Endothelial cell (in vitro differentiated cells): Measurements from ENCODE around the gene CCDC195. TPM values are rescaled to one million over a fixed set of nuclear protein-coding genes. Genes with fewer than 3 reads are reported as not detected.

ENCODE experiments used
- DNase-seq: peaks from one replicate; pipeline ENCODE4 v3.0.0; 2021; ENCODE audit warnings: low spot score
- H3K27ac Mint-ChIP-seq: one replicate; pipeline ENCODE4 v1.8.0; 2021; ENCODE audit warnings: mixed read lengths, inconsistent platforms; ENCODE audit not compliant: unreplicated experiment
- H3K27me3 Mint-ChIP-seq: one replicate; pipeline ENCODE4 v1.8.0; 2021; ENCODE audit warnings: mild to moderate bottlenecking, moderate library complexity, mixed read lengths, inconsistent platforms; ENCODE audit not compliant: unreplicated experiment
- H3K36me3 Mint-ChIP-seq: one replicate; pipeline ENCODE4 v1.8.0; 2021; ENCODE audit warnings: mild to moderate bottlenecking, low read depth, mixed read lengths, inconsistent platforms; ENCODE audit not compliant: unreplicated experiment
- H3K4me1 Mint-ChIP-seq: one replicate; pipeline ENCODE4 v1.8.0; 2021; ENCODE audit warnings: mild to moderate bottlenecking, mixed read lengths, inconsistent platforms; ENCODE audit not compliant: unreplicated experiment
- H3K4me3 Mint-ChIP-seq: one replicate; pipeline ENCODE4 v1.8.0; 2021; ENCODE audit warnings: mild to moderate bottlenecking, mixed read lengths, inconsistent platforms; ENCODE audit not compliant: unreplicated experiment
- H3K9me3 Mint-ChIP-seq: one replicate; pipeline ENCODE4 v1.8.0; 2021; ENCODE audit warnings: mixed read lengths, inconsistent platforms; ENCODE audit not compliant: unreplicated experiment
- total RNA-seq: library from RNA; stranded (reverse); fragmentation: NEBNext Ultra II Directional; extraction: Animal tissue kit (Norgen Biotek cat#: 25700); gene quantifications from one replicate; pipeline ENCODE4 v1.2.1, GENCODE V29; 2021; ENCODE audit not compliant: unreplicated experiment
- TF ChIP-seq, protein P1 (sequence below): fragments of 200-600 bp; sonication (generic); IDR thresholded peaks from one replicate; pipeline ENCODE4 v1.5.0; 2021; ENCODE audit warnings: antibody characterized with exemption; ENCODE audit not compliant: unreplicated experiment

Gene CCDC195
- total RNA-seq, 1 donor from 2014 or later: not detected

DNA sequence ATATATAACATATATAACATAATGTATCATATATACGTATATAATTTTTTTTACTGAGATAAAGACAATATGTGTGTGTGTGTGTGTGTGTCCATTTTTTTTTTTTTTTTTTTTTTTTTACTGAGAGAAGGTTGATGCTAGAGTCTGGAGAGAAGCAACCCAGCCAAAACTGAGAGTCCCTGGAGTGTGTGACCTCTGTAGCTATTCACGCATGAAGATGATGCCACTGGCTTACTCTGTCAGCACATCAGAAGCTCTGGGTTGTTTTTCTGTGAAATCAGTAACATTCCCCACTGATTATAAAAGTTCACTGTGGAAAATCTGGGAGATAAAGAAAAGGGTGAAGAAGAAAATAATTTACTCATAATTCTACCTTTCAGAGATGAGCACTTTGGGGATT is 27.2 kb downstream of the CCDC195 start:
- no peak overlapping the region for H3K27ac Mint-ChIP-seq
- no peak for DNase-seq
- no peaks in the 10 kb centered on the region for H3K36me3 Mint-ChIP-seq
- no peaks in the 10 kb centered on the region for H3K9me3 Mint-ChIP-seq
- H3K27me3 Mint-ChIP-seq: peaks cover 3% of the 10 kb centered on the region
- TF ChIP-seq, protein P1, sequence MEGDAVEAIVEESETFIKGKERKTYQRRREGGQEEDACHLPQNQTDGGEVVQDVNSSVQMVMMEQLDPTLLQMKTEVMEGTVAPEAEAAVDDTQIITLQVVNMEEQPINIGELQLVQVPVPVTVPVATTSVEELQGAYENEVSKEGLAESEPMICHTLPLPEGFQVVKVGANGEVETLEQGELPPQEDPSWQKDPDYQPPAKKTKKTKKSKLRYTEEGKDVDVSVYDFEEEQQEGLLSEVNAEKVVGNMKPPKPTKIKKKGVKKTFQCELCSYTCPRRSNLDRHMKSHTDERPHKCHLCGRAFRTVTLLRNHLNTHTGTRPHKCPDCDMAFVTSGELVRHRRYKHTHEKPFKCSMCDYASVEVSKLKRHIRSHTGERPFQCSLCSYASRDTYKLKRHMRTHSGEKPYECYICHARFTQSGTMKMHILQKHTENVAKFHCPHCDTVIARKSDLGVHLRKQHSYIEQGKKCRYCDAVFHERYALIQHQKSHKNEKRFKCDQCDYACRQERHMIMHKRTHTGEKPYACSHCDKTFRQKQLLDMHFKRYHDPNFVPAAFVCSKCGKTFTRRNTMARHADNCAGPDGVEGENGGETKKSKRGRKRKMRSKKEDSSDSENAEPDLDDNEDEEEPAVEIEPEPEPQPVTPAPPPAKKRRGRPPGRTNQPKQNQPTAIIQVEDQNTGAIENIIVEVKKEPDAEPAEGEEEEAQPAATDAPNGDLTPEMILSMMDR: no peak
- no peaks in the 10 kb centered on the region for H3K4me1 Mint-ChIP-seq
- no peak overlapping the region for H3K4me3 Mint-ChIP-seq

DNA sequence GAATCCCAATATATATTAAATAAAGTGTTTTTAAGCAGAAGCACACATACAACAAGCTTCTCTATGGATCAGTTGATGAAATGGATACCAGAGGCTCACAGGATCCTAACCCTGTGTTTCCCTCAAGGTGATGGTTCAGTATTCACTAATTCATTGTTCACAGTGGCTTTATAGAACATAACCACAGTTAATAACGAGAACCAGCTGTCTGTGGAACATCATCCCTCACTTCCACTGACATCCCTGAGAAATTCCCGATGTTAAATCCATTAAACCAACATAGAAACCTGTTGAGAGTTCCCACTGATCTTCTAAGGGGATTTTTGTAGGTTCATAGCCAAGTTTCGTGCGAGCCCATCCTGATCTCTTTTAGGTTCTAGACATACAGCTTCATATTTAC is 29.0 kb downstream of the CCDC195 start:
- TF ChIP-seq, protein P1: no peak
- Mint-ChIP-seq H3K9me3 (no peaks in the 10 kb centered on the region), H3K27ac (no peak overlapping the region), H3K4me1 (peaks cover 2% of the 10 kb centered on the region), H3K27me3 (no peaks in the 10 kb centered on the region), H3K36me3 (no peaks in the 10 kb centered on the region), H3K4me3 (no peak overlapping the region)
- no peak for DNase-seq

DNA sequence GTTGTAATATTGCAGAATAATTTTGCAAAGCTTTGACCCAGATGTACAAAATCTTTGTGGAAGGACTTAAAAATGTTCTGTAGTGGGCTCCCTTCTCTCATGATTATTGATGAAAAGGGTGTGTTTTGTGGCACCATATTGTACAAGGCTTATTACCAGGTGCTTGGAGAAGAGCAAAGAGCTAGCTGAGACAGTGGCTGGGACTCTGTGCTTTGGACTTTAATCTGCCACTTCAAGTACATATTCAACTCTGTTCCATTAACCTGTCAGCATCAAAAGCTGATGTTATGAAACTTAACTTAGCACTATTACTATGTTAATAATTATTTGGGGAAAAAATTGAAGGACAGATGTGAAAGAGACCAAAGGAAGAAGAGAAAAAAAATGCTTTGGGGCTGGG is 31.0 kb downstream of the CCDC195 start:
- peaks cover 2% of the 10 kb centered on the region for H3K4me1 Mint-ChIP-seq
- H3K27me3 Mint-ChIP-seq: peaks cover 2% of the 10 kb centered on the region
- H3K36me3 Mint-ChIP-seq: no peaks in the 10 kb centered on the region
- H3K27ac Mint-ChIP-seq: no peak overlapping the region
- no peaks in the 10 kb centered on the region for H3K9me3 Mint-ChIP-seq
- H3K4me3 Mint-ChIP-seq: no peak overlapping the region
- TF ChIP-seq, protein P1: no peak
- no peak for DNase-seq

DNA sequence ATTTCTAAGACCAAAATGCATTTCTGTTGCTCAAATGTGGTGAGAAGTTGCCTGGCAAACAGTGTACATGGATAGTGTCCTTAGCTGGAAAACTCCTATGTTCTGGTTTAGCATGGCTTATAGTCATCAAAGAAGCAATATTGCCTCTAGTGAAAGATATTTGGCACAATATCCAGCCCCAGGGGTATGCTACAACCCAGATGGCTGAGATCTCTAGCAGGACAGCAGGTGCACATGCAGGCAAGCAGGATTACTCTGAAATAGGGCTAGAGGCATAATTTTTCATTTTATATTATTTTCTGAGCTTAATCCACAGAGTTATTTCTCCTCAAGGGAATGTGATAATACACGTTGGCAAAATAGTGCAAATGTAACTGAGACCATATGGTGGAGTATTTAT is 34.0 kb downstream of the CCDC195 start:
- TF ChIP-seq, protein P1: no peak
- Mint-ChIP-seq H3K27ac (no peak overlapping the region), H3K4me3 (no peak overlapping the region), H3K4me1 (peaks cover 2% of the 10 kb centered on the region), H3K36me3 (no peaks in the 10 kb centered on the region), H3K27me3 (peaks cover 2% of the 10 kb centered on the region), H3K9me3 (no peaks in the 10 kb centered on the region)
- no peak for DNase-seq

DNA sequence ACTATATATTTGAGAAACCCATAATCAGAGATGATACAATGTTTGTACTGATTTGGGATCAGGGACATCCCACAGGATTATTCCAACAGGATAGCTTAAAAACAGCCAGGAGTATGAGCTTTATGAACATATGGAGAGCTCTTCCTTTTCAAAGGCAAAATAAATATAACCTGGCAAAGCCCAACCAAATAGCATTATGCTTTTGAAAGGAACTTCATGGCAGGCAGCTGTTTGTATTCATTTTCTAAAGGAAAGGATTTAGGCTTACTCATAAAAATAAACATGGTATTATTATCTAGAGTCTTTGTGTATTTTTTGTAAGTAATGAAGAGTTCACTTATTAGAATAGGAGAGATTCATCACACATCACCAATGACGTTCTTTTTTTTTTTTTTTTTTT is 44.4 kb downstream of the CCDC195 start:
- Mint-ChIP-seq H3K4me3 (no peak overlapping the region), H3K27me3 (no peaks in the 10 kb centered on the region), H3K36me3 (no peaks in the 10 kb centered on the region), H3K9me3 (no peaks in the 10 kb centered on the region), H3K4me1 (no peaks in the 10 kb centered on the region), H3K27ac (no peak overlapping the region)
- TF ChIP-seq, protein P1: no peak
- no peak for DNase-seq
